GM23338 (cell line): Measurements from ENCODE around the gene AKAP13. TPM values are rescaled to one million over a fixed set of nuclear protein-coding genes. Genes with fewer than 3 reads are reported as not detected.

Experiments
- ATAC-seq: fragments of 200-7000 bp; cut with Tn5 transposase; 3 replicates; pipeline ENCODE4 v1.9.1; 2020
- DNase-seq: peaks from one replicate; pipeline ENCODE4 v3.0.0-alpha.2; 2015; ENCODE audit warnings: low spot score
- H2AFZ ChIP-seq: fragments of 200-600 bp; sonication (generic); 2 replicates; pipeline ENCODE4 v1.8.0; 2016; ENCODE audit warnings: antibody characterized with exemption, mild to moderate bottlenecking, moderate library complexity
- H3F3A ChIP-seq: fragments of 200-600 bp; sonication (generic); replicated peaks from 2 replicates; pipeline ENCODE4 v1.8.0; 2017; ENCODE audit warnings: antibody characterized with exemption, mixed run types, low read depth
- H3K27ac ChIP-seq: fragments of 200-600 bp; sonication (generic); 2 replicates; pipeline ENCODE4 v1.6.1; 2016; ENCODE audit warnings: low read depth
- H3K27me3 ChIP-seq: fragments of 200-600 bp; sonication (generic); 2 replicates; pipeline ENCODE4 v1.8.0; 2016; ENCODE audit warnings: mild to moderate bottlenecking, mixed run types, moderate library complexity; ENCODE audit not compliant: insufficient read depth
- H3K36me3 ChIP-seq: fragments of 200-600 bp; sonication (generic); 2 replicates; pipeline ENCODE4 v1.8.0; 2016; ENCODE audit warnings: mild to moderate bottlenecking; ENCODE audit not compliant: insufficient read depth
- H3K4me1 ChIP-seq: fragments of 200-600 bp; sonication (generic); 2 replicates; pipeline ENCODE4 v1.8.0; 2016; ENCODE audit warnings: mild to moderate bottlenecking, moderate library complexity; ENCODE audit not compliant: insufficient read depth
- H3K4me2 ChIP-seq: fragments of 200-600 bp; sonication (generic); 2 replicates; pipeline ENCODE4 v1.7.1; 2017; ENCODE audit warnings: mixed run types
- H3K4me3 ChIP-seq: fragments of 200-600 bp; sonication (generic); 2 replicates; pipeline ENCODE4 v1.6.1; 2016; ENCODE audit warnings: mixed run types
- H3K79me2 ChIP-seq: fragments of 200-600 bp; sonication (generic); replicated peaks from 2 replicates; pipeline ENCODE4 v1.8.0; 2017; ENCODE audit warnings: mild to moderate bottlenecking; ENCODE audit not compliant: insufficient read depth
- H3K9me2 ChIP-seq: fragments of 200-600 bp; sonication (generic); 2 replicates; pipeline ENCODE4 v1.8.0; 2017; ENCODE audit not compliant: insufficient read depth
- H4K20me1 ChIP-seq: fragments of 200-600 bp; sonication (generic); replicated peaks from 2 replicates; pipeline ENCODE4 v1.8.0; 2017; ENCODE audit warnings: mild to moderate bottlenecking; ENCODE audit not compliant: insufficient read depth
- H3K27ac Mint-ChIP-seq: 2 replicates; pipeline ENCODE4 v1.8.0; 2020; ENCODE audit warnings: inconsistent platforms, mild to moderate bottlenecking, moderate library complexity, mixed read lengths
- H3K27me3 Mint-ChIP-seq: 3 replicates; pipeline ENCODE4 v1.8.0; 2022; ENCODE audit warnings: low read depth, mild to moderate bottlenecking, moderate library complexity, mixed read lengths, inconsistent platforms; ENCODE audit not compliant: insufficient read depth, poor library complexity
- H3K36me3 Mint-ChIP-seq: 3 replicates; pipeline ENCODE4 v1.8.0; 2021; ENCODE audit warnings: low read depth, mild to moderate bottlenecking, inconsistent platforms, moderate library complexity, mixed read lengths
- H3K4me1 Mint-ChIP-seq: 3 replicates; pipeline ENCODE4 v1.8.0; 2020; ENCODE audit warnings: mild to moderate bottlenecking, inconsistent platforms, mixed read lengths
- H3K4me3 Mint-ChIP-seq: 3 replicates; pipeline ENCODE4 v1.8.0; 2021; ENCODE audit warnings: moderate library complexity, mild to moderate bottlenecking, inconsistent platforms, mixed read lengths
- H3K9me3 Mint-ChIP-seq: 3 replicates; pipeline ENCODE4 v1.8.0; 2020; ENCODE audit warnings: moderate library complexity, mild to moderate bottlenecking, inconsistent platforms, mixed read lengths
- CREB1 ChIP-seq: fragments of 250-450 bp; sonication (Bioruptor Pico); IDR thresholded peaks from 2 replicates; pipeline ENCODE4 v1.5.0; 2020; ENCODE audit warnings: low read depth, mild to moderate bottlenecking, moderate library complexity
- EZH2 ChIP-seq: fragments of 200-600 bp; sonication (generic); IDR thresholded peaks from one replicate; pipeline ENCODE4 v1.8.0; 2017; ENCODE audit warnings: antibody characterized with exemption, mild to moderate bottlenecking, low read depth; ENCODE audit not compliant: unreplicated experiment
- JUNB ChIP-seq: IDR thresholded peaks from one replicate; pipeline ENCODE4 v1.6.1; 2016; ENCODE audit warnings: antibody characterized with exemption; ENCODE audit not compliant: unreplicated experiment
- NANOG ChIP-seq: IDR thresholded peaks from 2 replicates; pipeline ENCODE4 v1.6.1; 2016; ENCODE audit warnings: antibody characterized with exemption, borderline replicate concordance
- POLR2AphosphoS5 ChIP-seq: IDR thresholded peaks from 2 replicates; pipeline ENCODE4 v1.6.1; 2016; ENCODE audit warnings: antibody characterized with exemption, low read depth
- STAT1 ChIP-seq: IDR thresholded peaks from one replicate; pipeline ENCODE4 v1.6.1; 2016; ENCODE audit warnings: antibody characterized with exemption; ENCODE audit not compliant: unreplicated experiment
- ZNF114 ChIP-seq: fragments of 250-450 bp; sonication (Bioruptor Pico); IDR thresholded peaks from 2 replicates; pipeline ENCODE4 v1.5.0; 2020; ENCODE audit warnings: mild to moderate bottlenecking, moderate library complexity
- ZNF331 ChIP-seq: fragments of 250-450 bp; sonication (Bioruptor Pico); IDR thresholded peaks from 2 replicates; pipeline ENCODE4 v1.5.0; 2020; ENCODE audit warnings: low read depth, mild to moderate bottlenecking, moderate library complexity
- polyA plus RNA-seq: library from polyadenylated mRNA; unstranded; fragments of >200 nt; fragmentation: Nextera tagmentation; extraction: Ambion mirVana; gene quantifications from 2 replicates; pipeline ENCODE4 v1.2.1, GENCODE V29; 2016
- total RNA-seq: library from RNA; depleted of rRNA; stranded (reverse); fragments of >200 nt; shearing (Covaris generic); gene quantifications from 2 replicates; pipeline ENCODE4 v1.2.3, GENCODE V29; 2014
- TF ChIP-seq, protein P1 (sequence below): IDR thresholded peaks from 2 replicates; pipeline ENCODE4 v1.6.1; 2016; ENCODE audit warnings: antibody characterized with exemption
- TF ChIP-seq, protein P2 (sequence below), 2 experiments: fragments of 200-600 bp in 1 of 2; sonication (generic) in 1 of 2; conservative IDR thresholded peaks; 2 replicates each; pipeline versions ENCODE4 v1.5.1 to v1.6.1; 2016 to 2017; ENCODE audit warnings: antibody characterized with exemption in 2 of 2, low read depth in 2 of 2, mild to moderate bottlenecking in 2 of 2, moderate library complexity in 1 of 2

AKAP13 gene
- total and polyA plus RNA-seq, 2 experiments from 2014 or later = 46.2 to 60.7 TPM

DNA sequence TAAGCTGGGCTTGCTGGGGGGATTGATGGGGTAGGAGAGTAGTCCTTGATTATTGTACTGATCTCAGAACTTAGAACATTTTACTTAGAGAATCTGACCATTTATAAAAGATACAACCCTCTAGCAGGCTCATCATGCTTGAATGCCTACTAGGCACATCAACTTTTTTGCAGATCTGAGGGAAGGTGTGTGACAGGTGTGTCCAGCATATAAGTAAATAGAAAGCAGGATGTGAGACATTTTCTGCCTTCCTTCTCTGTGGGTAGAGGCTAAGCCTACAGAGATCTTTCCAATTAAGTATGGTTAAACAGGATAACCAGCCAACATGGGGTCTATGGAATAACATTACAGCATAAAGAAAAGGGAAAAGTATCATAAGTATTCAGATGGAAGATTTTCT is 159.1 kb downstream of the AKAP13 start:
- Mint-ChIP-seq H3K9me3 (no peaks in the 10 kb centered on the region), H3K4me1 (peaks cover 15% of the 10 kb centered on the region), H3K4me3 (no peak overlapping the region), H3K27ac (no peak overlapping the region), H3K27me3 (no peaks in the 10 kb centered on the region), H3K36me3 (no peaks in the 10 kb centered on the region; the same call in 2 of the 3 replicates)
- TF ChIP-seq NANOG = no peak
- TF ChIP-seq ZNF331 = no peak
- no peak for TF ChIP-seq STAT1
- no peak for TF ChIP-seq ZNF114
- no peak for TF ChIP-seq CREB1 (CRISPR knock-in tag)
- TF ChIP-seq POLR2AphosphoS5 = no peak
- TF ChIP-seq, protein P1, sequence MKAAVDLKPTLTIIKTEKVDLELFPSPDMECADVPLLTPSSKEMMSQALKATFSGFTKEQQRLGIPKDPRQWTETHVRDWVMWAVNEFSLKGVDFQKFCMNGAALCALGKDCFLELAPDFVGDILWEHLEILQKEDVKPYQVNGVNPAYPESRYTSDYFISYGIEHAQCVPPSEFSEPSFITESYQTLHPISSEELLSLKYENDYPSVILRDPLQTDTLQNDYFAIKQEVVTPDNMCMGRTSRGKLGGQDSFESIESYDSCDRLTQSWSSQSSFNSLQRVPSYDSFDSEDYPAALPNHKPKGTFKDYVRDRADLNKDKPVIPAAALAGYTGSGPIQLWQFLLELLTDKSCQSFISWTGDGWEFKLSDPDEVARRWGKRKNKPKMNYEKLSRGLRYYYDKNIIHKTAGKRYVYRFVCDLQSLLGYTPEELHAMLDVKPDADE = no peak
- peaks cover 7% of the 10 kb centered on the region; the same call in 1 of the 2 replicates for H3K4me1 ChIP-seq
- no peak overlapping the region for H3K4me2 ChIP-seq
- H3K27ac ChIP-seq = no peak overlapping the region
- peaks cover 3% of the 10 kb centered on the region for H3K79me2 ChIP-seq
- no peaks in the 10 kb centered on the region for H3K27me3 ChIP-seq
- H3K36me3 ChIP-seq = peaks cover 3% of the 10 kb centered on the region; the same call in 1 of the 2 replicates
- DNase-seq (no peak), ATAC-seq (no peak)
- no peak overlapping the region for H3K4me3 ChIP-seq
- no peaks in the 10 kb centered on the region for H3K9me2 ChIP-seq
- no peak overlapping the region for H2AFZ ChIP-seq
- H4K20me1 ChIP-seq = 0 out of 2 replicates have a peak, but pooled peaks cover 3% of the 10 kb centered on the region
- H3F3A ChIP-seq = no peaks in the 10 kb centered on the region

DNA sequence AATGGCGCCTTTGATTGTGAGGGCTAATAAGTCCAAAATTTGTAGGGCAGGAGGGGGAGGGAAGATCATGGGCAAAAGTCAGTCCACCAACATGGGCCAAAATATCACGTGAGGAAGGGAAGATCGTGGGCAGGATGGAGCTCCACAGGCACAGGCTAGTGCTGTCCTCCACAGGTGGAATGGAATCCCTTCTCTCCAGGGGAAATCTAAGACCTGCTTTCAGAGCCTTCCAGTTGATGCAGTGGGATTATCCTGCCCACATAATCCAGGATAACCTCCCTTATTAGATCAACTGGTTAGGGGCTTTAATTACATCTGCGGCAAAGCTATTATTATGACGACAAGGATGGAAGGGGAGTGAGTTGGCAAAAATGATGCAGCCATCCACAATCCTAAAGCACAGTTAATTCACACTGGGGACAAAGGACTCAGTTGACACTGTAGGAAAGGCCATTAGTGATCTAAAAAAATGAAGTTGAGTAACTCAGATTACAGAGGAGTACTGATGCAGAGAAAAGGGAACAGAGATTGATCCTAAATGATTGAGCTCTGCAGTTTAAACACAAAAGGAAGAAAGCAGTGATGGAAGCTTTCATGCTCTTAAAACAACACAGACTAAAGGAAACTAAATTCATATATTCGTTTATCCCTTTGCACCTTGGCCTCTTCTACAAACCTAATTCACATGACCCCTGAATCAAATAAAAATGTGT is 159.8 kb downstream of the AKAP13 start:
- no peak overlapping the region for H2AFZ ChIP-seq
- H3K79me2 ChIP-seq = peaks cover 3% of the 10 kb centered on the region
- H3K9me2 ChIP-seq = no peaks in the 10 kb centered on the region
- H4K20me1 ChIP-seq = 0 out of 2 replicates have a peak, but pooled peaks cover 3% of the 10 kb centered on the region
- peaks cover 8% of the 10 kb centered on the region; the same call in 1 of the 2 replicates for H3K4me1 ChIP-seq
- peaks cover 3% of the 10 kb centered on the region; the same call in 1 of the 2 replicates for H3K36me3 ChIP-seq
- TF ChIP-seq, protein P1 = no peak
- TF ChIP-seq, protein P2, sequence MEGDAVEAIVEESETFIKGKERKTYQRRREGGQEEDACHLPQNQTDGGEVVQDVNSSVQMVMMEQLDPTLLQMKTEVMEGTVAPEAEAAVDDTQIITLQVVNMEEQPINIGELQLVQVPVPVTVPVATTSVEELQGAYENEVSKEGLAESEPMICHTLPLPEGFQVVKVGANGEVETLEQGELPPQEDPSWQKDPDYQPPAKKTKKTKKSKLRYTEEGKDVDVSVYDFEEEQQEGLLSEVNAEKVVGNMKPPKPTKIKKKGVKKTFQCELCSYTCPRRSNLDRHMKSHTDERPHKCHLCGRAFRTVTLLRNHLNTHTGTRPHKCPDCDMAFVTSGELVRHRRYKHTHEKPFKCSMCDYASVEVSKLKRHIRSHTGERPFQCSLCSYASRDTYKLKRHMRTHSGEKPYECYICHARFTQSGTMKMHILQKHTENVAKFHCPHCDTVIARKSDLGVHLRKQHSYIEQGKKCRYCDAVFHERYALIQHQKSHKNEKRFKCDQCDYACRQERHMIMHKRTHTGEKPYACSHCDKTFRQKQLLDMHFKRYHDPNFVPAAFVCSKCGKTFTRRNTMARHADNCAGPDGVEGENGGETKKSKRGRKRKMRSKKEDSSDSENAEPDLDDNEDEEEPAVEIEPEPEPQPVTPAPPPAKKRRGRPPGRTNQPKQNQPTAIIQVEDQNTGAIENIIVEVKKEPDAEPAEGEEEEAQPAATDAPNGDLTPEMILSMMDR (conservative IDR thresholded peaks at IDR 0.05; ENCODE audit: low read depth in 2 of 2) = no peak
- TF ChIP-seq EZH2 (no peak), CREB1 (CRISPR knock-in tag) (no peak), JUNB (no peak), POLR2AphosphoS5 (no peak), ZNF331 (no peak)
- H3K4me2 ChIP-seq = no peak overlapping the region
- H3K27ac ChIP-seq = no peak overlapping the region; the same call in 1 of the 2 replicates
- Mint-ChIP-seq H3K27me3 (no peaks in the 10 kb centered on the region), H3K9me3 (no peaks in the 10 kb centered on the region), H3K4me1 (peaks cover 19% of the 10 kb centered on the region), H3K27ac (peak overlapping the region; percentile 70; the same call in 1 of the 2 replicates), H3K36me3 (no peaks in the 10 kb centered on the region; the same call in 2 of the 3 replicates), H3K4me3 (no peak overlapping the region)
- no peaks in the 10 kb centered on the region for H3F3A ChIP-seq
- ATAC-seq = no peak
- H3K4me3 ChIP-seq = no peak overlapping the region
- no peaks in the 10 kb centered on the region for H3K27me3 ChIP-seq
- no peak for DNase-seq
